ACHN (cell line): Measurements from ENCODE around the gene TNFSF4.
A peak's percentile ranks its signal among the peaks of the same experiment; 100 is the strongest.
"Not testable (repeated sequence)": the region's sequence is repeated elsewhere in the genome, so short reads cannot be mapped to it uniquely, and the experiment has no call there.

Source experiments
- DNase-seq: peaks from one replicate; pipeline ENCODE4 v3.0.0-alpha.2; 2015
- in situ Hi-C: cut with HindIII; loops from 2 replicates; pipeline ENCODE4 v1.10.0; 2017; ENCODE audit warnings: low sequenced_read_pairs, low pct_ligation_motif_present, low pct_unique_long_range_greater_than_20kb

The TNFSF4 gene

GRCh38 chr1:173181791-173182190 is 25.3 kb downstream of the TNFSF4 start:
- in situ Hi-C loops, result no loop called here
- DNase-seq, result no peak

DNA sequence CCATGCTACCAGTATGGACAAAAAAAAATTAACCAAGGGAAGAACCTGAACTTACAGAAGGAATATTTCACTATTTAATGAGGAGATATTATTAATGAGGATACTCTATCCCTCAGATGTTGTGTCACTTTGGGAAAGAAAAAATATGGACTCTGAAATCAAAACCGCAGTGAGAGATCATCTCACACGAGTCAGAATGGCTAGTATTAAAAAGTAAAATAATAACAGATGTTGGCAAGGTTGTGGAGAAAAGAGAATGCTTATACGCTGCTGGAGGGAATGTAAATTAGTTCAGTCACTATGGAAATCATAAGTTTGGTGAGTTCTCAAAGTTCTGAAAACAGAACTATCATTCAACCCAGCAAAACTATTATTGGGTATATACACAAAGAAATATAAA is 30.9 kb downstream of the TNFSF4 start:
- DNase-seq, result no peak
- in situ Hi-C loops, result no loop called here

DNA sequence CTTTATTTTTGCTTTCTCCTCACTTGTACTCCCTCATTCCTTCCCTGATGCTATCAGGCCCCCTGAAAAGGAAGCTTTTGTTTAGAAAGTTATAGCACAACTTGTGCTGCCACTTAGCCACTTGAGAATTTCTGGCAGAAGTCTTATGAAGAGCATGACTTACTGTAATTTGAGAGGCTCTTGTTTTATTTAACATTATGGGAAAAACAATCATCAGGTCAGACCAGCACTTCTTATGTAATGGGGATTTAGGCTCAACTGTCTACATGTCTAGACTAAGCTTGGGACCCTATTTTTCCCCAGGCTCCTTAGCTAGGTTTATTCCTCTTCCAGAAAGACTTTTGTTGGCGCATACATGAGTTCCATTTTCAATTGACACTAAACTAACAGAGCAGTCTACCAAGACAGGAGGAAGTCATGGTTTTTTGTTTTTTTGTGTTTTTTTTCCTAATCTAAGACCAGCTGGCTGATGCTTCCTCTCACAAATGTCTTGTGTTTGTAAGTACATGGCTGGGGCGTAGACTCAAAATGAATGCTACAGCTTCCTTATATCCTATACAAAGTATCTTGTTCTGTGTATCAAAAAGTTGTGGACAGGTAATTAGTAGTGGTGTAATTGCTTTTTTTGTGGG is 31.5 kb downstream of the TNFSF4 start:
- no peak for DNase-seq
- in situ Hi-C loops, result no loop called here

- DNase-seq, result no peak
- in situ Hi-C loops, result no loop called here
These were observed 33.7 kb downstream of the TNFSF4 start for GRCh38 chr1:173173388-173173787.

DNA sequence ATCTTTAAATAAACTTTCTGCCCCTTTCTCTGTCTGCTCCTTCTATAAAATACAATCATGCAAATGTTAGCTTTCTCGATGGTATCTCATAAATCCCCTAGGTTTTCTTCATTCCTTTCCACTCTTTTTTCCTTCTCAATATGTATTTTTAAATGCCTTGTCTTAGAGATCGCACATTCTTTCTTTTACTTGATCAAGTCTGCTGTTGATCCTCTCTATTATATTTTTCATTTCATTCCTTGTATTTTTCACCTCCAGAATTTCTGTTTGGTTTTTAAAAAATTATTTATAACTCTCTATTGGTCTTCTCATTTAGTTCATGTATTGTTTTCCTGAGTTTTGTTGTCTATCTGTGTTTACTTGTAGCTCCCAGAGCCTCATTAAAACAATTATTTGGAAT is 36.0 kb downstream of the TNFSF4 start:
- DNase-seq, result no peak
- in situ Hi-C loops, result no loop called here

DNA sequence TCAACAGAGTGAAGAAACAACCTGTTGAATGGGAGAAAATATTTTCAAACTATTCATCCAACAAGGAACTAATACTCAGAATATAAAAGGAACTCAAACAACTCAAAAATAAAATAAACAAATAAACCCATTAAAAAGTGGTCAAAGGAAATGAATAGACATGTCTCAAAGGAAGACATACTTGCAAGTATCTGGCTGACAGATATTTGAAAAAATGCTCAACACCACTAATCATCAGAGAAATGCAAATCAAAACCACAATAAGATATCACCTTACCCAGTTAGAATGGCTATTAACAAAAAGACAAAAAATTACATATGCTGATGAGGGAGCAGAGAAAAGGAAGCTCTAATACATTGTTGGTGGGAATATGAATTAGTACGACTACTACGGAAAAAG is 38.2 kb downstream of the TNFSF4 start:
- in situ Hi-C loops, result no loop called here
- no peak for DNase-seq

DNA sequence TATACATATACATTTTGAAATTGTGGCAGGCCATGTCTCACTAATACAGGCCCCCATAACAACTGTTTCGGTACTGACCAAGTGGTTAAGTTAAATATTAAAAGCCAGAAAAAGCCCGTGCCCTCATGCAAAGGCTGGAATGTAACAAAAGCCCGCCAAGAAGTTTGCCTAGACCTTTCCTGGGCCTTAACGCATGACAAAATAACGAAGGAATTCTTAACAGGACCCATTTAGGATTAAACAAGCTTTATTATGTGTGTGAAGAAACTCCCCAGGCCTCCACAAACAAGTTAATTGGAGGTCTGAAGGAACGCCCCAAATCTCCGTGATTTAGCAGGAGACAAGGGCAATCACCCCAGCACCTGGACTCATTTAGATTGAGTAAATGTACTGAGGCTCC is 42.4 kb downstream of the TNFSF4 start:
- DNase-seq, result no peak
- in situ Hi-C loops, result no loop called here

DNA sequence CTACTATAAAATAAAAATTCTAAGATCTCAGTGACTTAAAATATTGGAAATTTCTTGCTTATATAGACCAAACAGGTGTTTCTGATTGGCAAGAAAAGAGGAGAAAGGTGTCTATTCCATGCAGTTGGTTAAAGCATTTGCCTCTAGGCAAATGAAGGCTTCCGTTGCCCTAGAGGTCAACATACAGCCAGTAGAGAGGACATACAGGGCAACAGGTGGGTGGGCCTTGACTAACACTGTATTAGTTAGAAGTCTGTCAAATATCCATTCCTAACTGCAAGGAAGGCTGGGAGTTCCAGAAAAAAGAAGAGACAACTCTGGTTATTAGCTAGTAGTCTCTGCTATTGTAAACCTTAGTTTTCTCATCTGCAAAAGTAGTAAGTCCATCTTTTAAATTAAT is 43.0 kb downstream of the TNFSF4 start:
- DNase-seq, result no peak
- in situ Hi-C loops, result no loop called here

- in situ Hi-C loops, result no loop called here
These were observed 43.9 kb downstream of the TNFSF4 start for GRCh38 chr1:173163222-173163621.

DNA sequence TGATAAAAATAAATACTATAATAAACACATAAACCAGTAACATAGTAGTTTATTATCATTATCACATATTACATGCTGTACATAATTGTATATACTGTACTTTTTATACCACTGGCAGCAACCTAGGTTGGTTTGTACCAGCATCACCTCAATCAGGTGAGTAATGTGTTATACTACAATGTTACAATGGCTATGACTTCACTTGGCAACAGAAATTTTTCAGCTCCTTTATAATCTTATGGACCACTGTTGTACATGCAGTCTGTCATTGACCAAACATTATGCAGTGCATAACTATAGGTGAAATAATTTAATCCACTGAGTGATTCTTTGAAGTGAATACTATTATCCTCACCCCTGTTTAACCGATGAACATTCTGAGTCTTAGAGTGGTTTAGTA is 44.5 kb downstream of the TNFSF4 start:
- in situ Hi-C loops, result no loop called here

More at GRCh38 chr1:173163222-173163621, 43.9 kb downstream of the TNFSF4 start:
- no peak for DNase-seq

DNA sequence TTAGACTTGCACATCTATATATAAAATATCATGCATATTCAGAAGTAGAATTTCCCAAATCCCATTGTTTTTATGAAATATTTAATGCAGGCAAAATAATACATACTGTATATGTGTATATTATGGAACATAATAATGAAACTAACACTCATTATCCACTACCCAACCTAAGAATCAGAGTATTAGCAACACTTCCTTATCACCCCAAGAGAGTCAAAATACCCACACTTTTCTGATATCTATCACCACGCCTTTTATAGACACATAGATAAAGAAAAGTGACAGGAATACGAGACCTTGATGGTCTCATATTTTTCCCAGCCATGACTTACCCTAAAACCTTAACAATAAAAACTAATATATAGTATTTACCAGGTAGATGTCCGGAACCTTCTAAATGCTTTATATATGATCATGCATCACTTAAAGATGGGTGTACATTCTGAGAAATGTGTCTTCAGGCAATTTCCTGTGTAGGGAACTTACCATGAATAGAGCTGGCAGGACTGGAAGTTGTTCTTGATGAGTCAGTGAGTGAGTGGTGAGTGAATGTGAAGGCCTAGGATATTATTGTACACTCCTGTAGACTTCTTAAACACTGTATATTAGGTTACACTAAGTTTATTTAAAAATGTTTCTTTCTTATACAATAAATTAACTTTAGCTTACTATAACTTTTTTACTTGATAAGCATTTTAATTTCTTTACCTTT is 45.5 kb downstream of the TNFSF4 start:
- peak; percentile 7 for DNase-seq
- in situ Hi-C loops, result no loop called here

More for the DNA sequence above, 44.5 kb downstream of the TNFSF4 start:
- DNase-seq, result no peak

- DNase-seq, in situ Hi-C loops: not testable (repeated sequence)
These were observed 53.2 kb downstream of the TNFSF4 start for GRCh38 chr1:173153964-173154363.

DNA sequence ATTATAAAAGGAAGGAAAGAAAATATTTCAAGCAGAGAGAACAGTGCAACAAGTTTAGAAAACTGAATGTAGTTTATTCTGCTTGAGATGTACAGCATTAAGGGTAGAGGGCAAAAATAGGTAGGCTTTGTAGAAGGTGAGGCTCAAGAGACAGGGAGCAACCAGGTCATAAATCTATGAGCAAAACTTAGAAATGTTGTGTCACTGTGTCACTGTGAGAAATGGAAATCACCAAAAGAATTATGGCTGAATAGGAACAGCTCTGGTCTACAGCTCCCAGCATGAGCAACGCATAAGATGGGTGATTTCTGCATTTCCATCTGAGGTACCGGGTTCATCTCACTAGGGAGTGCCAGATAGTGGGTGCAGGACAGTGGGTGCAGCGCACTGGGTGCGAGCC is 53.6 kb downstream of the TNFSF4 start:
- in situ Hi-C loops, result no loop called here
- DNase-seq, result no peak

DNA sequence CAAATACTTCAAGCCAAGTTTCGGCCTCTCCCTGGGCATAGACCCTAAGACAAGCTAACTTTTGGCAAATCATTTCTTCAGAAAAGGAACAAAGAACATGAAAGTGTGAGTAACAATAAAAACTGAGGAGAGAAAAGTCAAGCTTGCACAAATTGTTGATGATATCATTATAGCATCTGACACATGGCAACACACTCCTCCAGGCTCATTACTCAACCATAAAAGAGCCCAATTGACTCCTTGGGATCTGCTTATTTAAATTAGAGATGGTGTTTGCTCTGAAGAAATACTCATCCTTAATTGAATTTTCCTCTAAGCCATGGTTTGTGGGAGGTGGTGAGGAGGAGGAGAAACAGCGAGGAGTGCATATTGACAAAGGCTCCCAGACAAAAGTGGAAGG is 54.5 kb downstream of the TNFSF4 start:
- DNase-seq, result no peak
- in situ Hi-C loops, result no loop called here

DNA sequence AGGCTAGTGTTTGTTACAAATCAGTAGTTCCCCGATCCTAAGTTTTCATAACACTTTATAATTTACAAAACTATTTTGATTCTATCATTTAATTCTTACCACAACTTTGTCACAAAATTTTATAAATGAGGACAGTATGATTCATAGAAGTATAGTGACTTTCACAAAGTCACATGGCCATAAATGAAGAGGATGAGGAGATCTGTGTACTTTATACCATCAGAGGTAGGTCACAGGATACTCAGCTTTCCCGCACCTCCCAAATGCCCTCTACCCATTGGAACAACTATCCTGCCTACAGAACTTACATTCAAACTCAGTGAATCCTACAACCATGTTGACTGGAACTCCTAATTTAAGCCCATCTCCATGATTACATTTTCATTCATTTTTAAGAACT is 56.3 kb downstream of the TNFSF4 start:
- in situ Hi-C loops, result no loop called here
- no peak for DNase-seq

- no peak for DNase-seq
These were observed 57.2 kb downstream of the TNFSF4 start for GRCh38 chr1:173149887-173150286.

GRCh38 chr1:173148971-173149370 is 58.2 kb downstream of the TNFSF4 start:
- DNase-seq, result no peak
- in situ Hi-C loops, result no loop called here

More at GRCh38 chr1:173149887-173150286, 57.2 kb downstream of the TNFSF4 start:
- in situ Hi-C loops, result no loop called here

- in situ Hi-C loops, result no loop called here
- no peak for DNase-seq
These were observed 58.6 kb downstream of the TNFSF4 start for GRCh38 chr1:173148545-173148944.

GRCh38 chr1:173140733-173141132 is 66.4 kb downstream of the TNFSF4 start:
- in situ Hi-C loops, result no loop called here
- DNase-seq, result no peak

GRCh38 chr1:173139706-173140105 is 67.4 kb downstream of the TNFSF4 start:
- in situ Hi-C loops, result no loop called here
- DNase-seq, result no peak
